ENCODE data around the gene ZNF18.
"Not testable (repeated sequence)": the region's sequence is repeated elsewhere in the genome, so short reads cannot be mapped to it uniquely, and the experiment has no call there.

ZNF18 gene

DNA sequence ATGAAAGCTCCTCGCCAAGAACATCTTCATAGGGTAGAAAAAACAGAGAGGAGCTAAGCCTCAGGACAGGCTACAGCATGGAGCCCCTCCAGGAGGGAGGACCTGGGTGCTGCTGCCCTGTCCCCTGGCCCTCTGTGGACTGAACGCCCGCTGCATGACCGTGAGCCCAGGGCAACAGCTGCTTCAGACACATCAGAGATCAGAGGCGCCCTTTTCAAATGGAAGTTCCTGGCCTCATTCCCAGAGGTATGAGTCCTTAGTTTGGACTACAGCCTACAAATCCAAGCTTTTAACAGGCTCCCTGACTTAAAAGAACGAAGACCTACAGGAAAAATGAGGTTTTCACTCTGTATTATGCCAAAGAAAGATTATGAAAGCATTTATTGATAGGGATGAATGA, 48.5 kb downstream of the ZNF18 start:
- H3K27ac ChIP-seq (ENCODE audit: low read length) = no peak overlapping the region
- H3K9me3 ChIP-seq (ENCODE audit: insufficient read depth, low read length) = no peaks in the 10 kb centered on the region
- H3K36me3 ChIP-seq (replicated peaks; ENCODE audit: low read depth, low read length) = no peaks in the 10 kb centered on the region
- H3K4me1 ChIP-seq (ENCODE audit: low read length) = no peaks in the 10 kb centered on the region
- TF ChIP-seq, protein P1, sequence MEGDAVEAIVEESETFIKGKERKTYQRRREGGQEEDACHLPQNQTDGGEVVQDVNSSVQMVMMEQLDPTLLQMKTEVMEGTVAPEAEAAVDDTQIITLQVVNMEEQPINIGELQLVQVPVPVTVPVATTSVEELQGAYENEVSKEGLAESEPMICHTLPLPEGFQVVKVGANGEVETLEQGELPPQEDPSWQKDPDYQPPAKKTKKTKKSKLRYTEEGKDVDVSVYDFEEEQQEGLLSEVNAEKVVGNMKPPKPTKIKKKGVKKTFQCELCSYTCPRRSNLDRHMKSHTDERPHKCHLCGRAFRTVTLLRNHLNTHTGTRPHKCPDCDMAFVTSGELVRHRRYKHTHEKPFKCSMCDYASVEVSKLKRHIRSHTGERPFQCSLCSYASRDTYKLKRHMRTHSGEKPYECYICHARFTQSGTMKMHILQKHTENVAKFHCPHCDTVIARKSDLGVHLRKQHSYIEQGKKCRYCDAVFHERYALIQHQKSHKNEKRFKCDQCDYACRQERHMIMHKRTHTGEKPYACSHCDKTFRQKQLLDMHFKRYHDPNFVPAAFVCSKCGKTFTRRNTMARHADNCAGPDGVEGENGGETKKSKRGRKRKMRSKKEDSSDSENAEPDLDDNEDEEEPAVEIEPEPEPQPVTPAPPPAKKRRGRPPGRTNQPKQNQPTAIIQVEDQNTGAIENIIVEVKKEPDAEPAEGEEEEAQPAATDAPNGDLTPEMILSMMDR (IDR thresholded peaks at IDR 0.05; ENCODE audit: low read depth, low read length) = no peak
- no peak for TF ChIP-seq EZH2phosphoT487 (IDR thresholded peaks at IDR 0.05; ENCODE audit: low read depth)
- H3K4me2 ChIP-seq (ENCODE audit: low read length) = no peak overlapping the region
- H3K4me3 ChIP-seq (ENCODE audit: low read length) = no peak overlapping the region
- H2AFZ ChIP-seq (ENCODE audit: low read depth, low read length) = no peak overlapping the region
- H4K20me1 ChIP-seq (ENCODE audit: insufficient read depth, low read length) = no peaks in the 10 kb centered on the region
- no peaks in the 10 kb centered on the region for H3K79me2 ChIP-seq (ENCODE audit: low read length)
- no peak overlapping the region for H3K9ac ChIP-seq (ENCODE audit: low read length)
- no peaks in the 10 kb centered on the region for H3K27me3 ChIP-seq (ENCODE audit: low read depth, low read length)

- Histone ChIP-seq H3K4me3 (ENCODE audit: low read length) (no peak overlapping the region), H3K4me1 (ENCODE audit: low read length) (no peaks in the 10 kb centered on the region), H2AFZ (ENCODE audit: low read depth, low read length) (no peak overlapping the region), H3K27ac (ENCODE audit: low read length) (no peak overlapping the region), H3K4me2 (ENCODE audit: low read length) (no peak overlapping the region), H3K79me2 (ENCODE audit: low read length) (no peaks in the 10 kb centered on the region), H3K36me3 (replicated peaks; ENCODE audit: low read depth, low read length) (no peaks in the 10 kb centered on the region), H3K9me3 (ENCODE audit: insufficient read depth, low read length) (no peaks in the 10 kb centered on the region), H3K9ac (ENCODE audit: low read length) (no peak overlapping the region), H3K27me3 (ENCODE audit: low read depth, low read length) (no peaks in the 10 kb centered on the region), H4K20me1 (ENCODE audit: insufficient read depth, low read length) (no peaks in the 10 kb centered on the region)
- TF ChIP-seq, protein P1 (IDR thresholded peaks at IDR 0.05; ENCODE audit: low read depth, low read length) = no peak
- no peak for TF ChIP-seq EZH2phosphoT487 (IDR thresholded peaks at IDR 0.05; ENCODE audit: low read depth)
Observed at GRCh38 chr17:11944587-11944986, 52.7 kb downstream of the ZNF18 start.

DNA sequence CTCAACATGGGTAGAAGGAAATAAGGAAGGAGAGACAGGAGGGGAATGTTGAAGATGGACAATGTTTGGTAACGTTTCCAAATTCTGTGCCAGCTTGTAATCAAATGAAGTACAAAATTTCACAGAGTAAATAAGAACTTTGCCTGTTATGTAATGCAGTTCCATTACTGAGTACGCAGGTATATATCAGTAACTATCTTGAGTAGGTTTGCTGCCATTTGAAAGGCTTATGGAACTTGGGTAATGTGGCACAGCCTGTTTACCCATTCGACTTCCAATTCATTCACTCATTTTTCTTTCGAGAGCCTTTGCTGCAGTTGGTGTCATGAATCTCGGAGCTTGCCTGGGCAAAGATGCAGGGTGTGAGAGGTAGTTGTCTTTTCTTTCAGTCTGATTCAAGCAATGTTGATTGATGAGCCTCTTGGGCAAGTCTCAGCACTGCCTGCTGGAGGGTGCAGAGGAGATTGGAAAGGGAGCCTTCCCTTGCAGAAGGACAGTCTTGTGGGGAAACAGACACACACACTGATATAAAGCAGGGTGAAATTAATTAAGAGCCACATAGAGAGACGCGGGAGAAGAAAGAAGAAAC, 53.4 kb downstream of the ZNF18 start:
- Histone ChIP-seq H3K27ac (ENCODE audit: low read length) (no peak overlapping the region), H3K4me3 (ENCODE audit: low read length) (no peak overlapping the region), H3K27me3 (ENCODE audit: low read depth, low read length) (peaks cover 1% of the 10 kb centered on the region; the same call in 1 of the 2 replicates), H3K36me3 (replicated peaks; ENCODE audit: low read depth, low read length) (no peaks in the 10 kb centered on the region), H3K79me2 (ENCODE audit: low read length) (no peaks in the 10 kb centered on the region), H3K9me3 (ENCODE audit: insufficient read depth, low read length) (no peaks in the 10 kb centered on the region), H3K9ac (ENCODE audit: low read length) (no peak overlapping the region), H3K4me1 (ENCODE audit: low read length) (no peaks in the 10 kb centered on the region), H2AFZ (ENCODE audit: low read depth, low read length) (no peak overlapping the region), H4K20me1 (ENCODE audit: insufficient read depth, low read length) (no peaks in the 10 kb centered on the region), H3K4me2 (ENCODE audit: low read length) (no peak overlapping the region)
- TF ChIP-seq EZH2phosphoT487 (IDR thresholded peaks at IDR 0.05; ENCODE audit: low read depth) = no peak
- TF ChIP-seq, protein P1 (IDR thresholded peaks at IDR 0.05; ENCODE audit: low read depth, low read length) = no peak

- not testable (repeated sequence) for H3K4me2 ChIP-seq (ENCODE audit: low read length); H3K4me1 ChIP-seq (ENCODE audit: low read length); H3K36me3 ChIP-seq (replicated peaks; ENCODE audit: low read depth, low read length); H4K20me1 ChIP-seq (ENCODE audit: insufficient read depth, low read length); H3K27ac ChIP-seq (ENCODE audit: low read length); H3K27me3 ChIP-seq (ENCODE audit: low read depth, low read length); H3K9me3 ChIP-seq (ENCODE audit: insufficient read depth, low read length); H3K79me2 ChIP-seq (ENCODE audit: low read length); H2AFZ ChIP-seq (ENCODE audit: low read depth, low read length); H3K9ac ChIP-seq (ENCODE audit: low read length); H3K4me3 ChIP-seq (ENCODE audit: low read length)
Observed at GRCh38 chr17:11943086-11943485, 54.2 kb downstream of the ZNF18 start.

Measured in OCI-LY3 (cell line).